GM12874 (cell line): ENCODE data around the gene RBMS1.

Experiments used
- TF ChIP-seq, protein P1 (sequence below): IDR thresholded peaks from 2 replicates; pipeline ENCODE4 v1.5.1; 2011; ENCODE audit warnings: low read depth, mild to moderate bottlenecking, control low read depth, low read length, moderate library complexity; ENCODE audit not compliant: insufficient read depth

Gene RBMS1

DNA sequence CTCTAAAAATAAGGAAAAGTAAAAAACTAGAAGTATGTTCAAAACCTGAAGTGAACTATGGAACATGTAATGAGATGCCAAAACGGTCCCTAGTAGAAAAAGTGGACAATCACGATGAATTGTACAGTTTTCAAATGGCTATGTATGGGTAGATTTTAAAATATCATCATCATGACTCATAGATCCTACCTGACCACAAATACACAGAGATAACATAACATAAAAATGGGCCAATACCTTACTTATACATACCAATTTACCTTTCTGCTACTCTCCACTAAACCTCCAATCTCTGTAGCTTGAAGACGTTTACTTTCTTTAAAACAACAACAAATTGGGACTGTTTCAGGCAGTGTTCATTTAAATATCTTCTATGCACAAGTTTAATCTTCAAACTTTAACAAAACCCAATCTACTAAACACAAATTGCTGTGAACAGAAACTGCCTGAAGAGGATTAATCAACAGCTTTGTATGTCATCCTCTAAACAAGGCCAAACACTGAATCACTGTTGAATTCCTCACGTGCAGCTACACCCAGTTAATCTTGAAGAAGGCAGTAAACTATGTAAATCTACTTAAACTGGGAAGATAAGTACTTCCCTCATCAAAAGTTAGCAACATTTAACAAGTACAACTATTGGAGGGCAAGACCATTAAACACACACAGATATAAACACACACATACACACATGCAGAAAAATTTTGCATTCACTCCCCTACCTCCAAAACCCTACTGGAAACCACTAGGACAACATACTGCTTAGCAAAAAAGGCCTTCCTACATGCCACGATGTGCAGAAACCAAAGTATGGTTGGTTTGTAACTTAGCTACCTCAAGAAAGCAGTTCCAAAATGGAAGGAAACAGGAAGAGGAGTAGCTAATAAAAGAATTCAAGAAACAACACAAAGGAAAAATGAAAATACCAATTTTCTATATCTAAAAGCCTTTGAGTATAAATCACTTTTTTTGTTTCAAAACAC lies 90.3 kb downstream of the RBMS1 start:
- TF ChIP-seq, protein P1, sequence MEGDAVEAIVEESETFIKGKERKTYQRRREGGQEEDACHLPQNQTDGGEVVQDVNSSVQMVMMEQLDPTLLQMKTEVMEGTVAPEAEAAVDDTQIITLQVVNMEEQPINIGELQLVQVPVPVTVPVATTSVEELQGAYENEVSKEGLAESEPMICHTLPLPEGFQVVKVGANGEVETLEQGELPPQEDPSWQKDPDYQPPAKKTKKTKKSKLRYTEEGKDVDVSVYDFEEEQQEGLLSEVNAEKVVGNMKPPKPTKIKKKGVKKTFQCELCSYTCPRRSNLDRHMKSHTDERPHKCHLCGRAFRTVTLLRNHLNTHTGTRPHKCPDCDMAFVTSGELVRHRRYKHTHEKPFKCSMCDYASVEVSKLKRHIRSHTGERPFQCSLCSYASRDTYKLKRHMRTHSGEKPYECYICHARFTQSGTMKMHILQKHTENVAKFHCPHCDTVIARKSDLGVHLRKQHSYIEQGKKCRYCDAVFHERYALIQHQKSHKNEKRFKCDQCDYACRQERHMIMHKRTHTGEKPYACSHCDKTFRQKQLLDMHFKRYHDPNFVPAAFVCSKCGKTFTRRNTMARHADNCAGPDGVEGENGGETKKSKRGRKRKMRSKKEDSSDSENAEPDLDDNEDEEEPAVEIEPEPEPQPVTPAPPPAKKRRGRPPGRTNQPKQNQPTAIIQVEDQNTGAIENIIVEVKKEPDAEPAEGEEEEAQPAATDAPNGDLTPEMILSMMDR, result no peak

DNA sequence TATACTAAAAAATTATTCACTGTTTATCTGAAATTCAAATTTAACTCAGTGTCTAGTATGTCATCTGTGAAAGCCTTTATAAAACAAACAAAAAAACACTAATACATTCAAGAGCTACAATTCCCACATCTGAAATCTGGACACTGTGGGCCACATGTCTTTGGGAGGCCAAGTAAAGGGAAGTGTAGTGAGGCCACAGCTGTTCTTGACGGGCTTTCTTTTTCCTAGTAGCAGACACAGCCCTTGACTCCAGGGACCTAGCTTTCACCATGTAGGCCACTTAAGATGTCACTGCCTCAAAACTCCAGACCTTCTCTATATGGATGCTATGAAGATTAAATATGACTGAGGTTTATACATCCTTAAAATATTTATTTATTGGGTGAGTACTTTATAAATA lies 91.1 kb downstream of the RBMS1 start:
- TF ChIP-seq, protein P1, result no peak

DNA sequence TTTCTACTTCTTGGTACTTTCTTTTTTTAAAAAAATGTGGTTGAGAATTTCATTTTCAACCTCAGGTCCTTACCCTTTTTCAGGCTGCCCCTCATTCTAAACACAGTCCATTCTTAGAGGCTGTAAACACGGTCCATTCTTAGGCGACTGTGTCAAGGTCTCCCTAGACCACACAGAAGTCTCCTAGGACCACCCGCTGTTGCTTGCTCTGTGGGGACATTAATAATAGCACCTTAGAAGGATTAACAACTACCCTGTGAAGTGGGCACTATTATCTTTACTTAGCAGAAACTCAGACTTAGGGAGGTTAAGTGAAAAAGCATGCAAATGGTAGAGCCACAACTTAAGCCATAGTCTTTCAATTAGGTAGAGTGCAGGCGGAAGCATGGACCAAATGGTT lies 91.7 kb downstream of the RBMS1 start:
- TF ChIP-seq, protein P1, result no peak

DNA sequence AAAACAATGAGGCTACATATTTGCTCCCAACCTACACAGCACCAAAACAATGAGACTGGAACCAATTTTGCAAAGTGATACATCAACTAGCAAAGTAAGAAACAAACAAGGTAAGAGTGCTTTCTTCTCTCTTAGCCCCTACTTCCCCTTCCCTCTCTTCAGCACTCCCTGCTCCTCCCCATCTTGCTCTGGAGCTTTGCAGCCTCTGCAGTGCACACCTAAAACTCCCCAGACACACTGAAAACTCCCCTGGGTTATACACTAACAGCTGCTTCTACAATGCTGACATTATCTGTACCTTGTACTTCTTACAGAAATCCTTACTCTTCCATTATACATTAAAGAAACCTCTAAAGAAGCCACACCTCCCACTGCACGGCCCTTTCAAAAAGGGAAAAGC lies 93.7 kb downstream of the RBMS1 start:
- TF ChIP-seq, protein P1, result no peak

DNA sequence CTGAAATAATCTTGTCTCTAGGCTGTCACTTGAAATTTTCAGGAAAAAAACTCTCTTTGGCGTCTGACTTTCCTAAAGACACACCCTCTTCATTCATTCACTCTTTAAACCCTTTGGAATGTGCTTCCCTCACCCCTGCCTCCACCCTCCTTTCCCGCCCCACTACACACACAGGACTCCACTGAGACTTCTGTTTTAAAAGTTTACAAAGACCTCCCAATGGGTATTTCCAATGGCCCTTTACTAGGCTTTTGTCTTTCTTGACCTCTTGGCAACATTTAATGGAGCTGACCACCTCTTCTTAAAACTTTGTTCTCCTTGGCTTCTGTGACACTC lies 96.1 kb downstream of the RBMS1 start:
- TF ChIP-seq, protein P1, result no peak

DNA sequence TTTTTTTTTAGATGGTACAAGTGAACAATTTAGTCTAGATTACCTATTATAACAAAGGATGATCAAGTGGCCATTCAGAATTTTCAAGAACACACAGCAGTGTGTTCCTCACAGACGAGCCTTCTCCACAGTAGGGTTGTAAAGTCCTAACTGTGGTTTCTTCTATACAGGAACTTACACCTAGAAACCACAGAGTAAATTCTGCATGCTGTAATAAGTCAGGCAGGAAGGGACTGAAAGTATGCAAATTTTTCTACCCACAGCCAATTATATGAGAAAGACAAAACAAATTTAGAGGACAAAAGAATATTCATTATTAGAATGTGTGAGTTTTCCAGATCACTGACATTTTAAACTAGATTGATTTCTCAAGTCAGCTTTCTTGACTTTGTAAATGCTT lies 99.5 kb downstream of the RBMS1 start:
- TF ChIP-seq, protein P1, result no peak

DNA sequence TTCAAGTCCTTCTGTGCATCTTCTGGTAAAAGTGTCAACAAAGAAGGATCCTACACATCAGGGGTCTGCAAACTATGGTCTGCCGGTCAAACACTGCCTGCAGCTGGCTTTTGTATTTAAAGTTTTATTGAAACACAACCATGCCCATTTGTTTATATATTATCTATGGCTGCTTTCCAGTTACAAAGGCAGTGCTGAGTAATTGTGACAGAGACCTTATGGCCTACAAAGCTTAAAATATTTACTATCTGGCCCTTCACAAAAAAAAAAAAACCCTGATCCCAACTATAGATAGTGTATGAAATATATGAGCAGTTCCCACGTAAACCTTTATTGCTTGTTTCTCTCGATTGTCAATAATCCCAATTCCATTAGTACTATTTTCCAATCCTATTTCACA lies 101.4 kb downstream of the RBMS1 start:
- TF ChIP-seq, protein P1, result no peak
